SK-N-SH treated with all-trans-retinoic acid at 6 μM for 48 hours (cell line): ENCODE results near the gene PLPPR2.

Experiments used
- ARNTL ChIP-seq: fragments of 450-650 bp; formaldehyde crosslinking; IDR thresholded peaks from 2 replicates; pipeline ENCODE4 v1.5.0; 2020; ENCODE audit warnings: low read depth, mild to moderate bottlenecking, moderate library complexity, borderline replicate concordance
- BACH2 ChIP-seq: fragments of 250-450 bp; sonication (Bioruptor Pico); IDR thresholded peaks from 2 replicates; pipeline ENCODE4 v1.9.0; 2021; ENCODE audit warnings: mild to moderate bottlenecking, borderline replicate concordance
- CSDC2 ChIP-seq: fragments of 250-450 bp; sonication (Bioruptor Pico); IDR thresholded peaks from 2 replicates; pipeline ENCODE4 v1.5.0; 2020; ENCODE audit warnings: mild to moderate bottlenecking, moderate library complexity
- GLIS3 ChIP-seq: fragments of 250-450 bp; sonication (Bioruptor Pico); IDR thresholded peaks from 2 replicates; pipeline ENCODE4 v1.5.0; 2020; ENCODE audit warnings: mild to moderate bottlenecking, moderate library complexity
- ISL1 ChIP-seq: fragments of 250-450 bp; sonication (Bioruptor Pico); IDR thresholded peaks from 2 replicates; pipeline ENCODE4 v2.1.2; 2022; ENCODE audit warnings: mild to moderate bottlenecking, moderate library complexity
- OSR1 ChIP-seq: fragments of 250-450 bp; sonication (Bioruptor Pico); IDR thresholded peaks from 2 replicates; pipeline ENCODE4 v1.8.0; 2022; ENCODE audit warnings: moderate library complexity, mild to moderate bottlenecking, inconsistent platforms
- SNAI2 ChIP-seq: fragments of 250-450 bp; sonication (Bioruptor Pico); IDR thresholded peaks from 2 replicates; pipeline ENCODE4 v1.5.0; 2020; ENCODE audit warnings: mild to moderate bottlenecking, moderate library complexity
- ZFP3 ChIP-seq: fragments of 250-450 bp; sonication (Bioruptor Pico); IDR thresholded peaks from 2 replicates; pipeline ENCODE4 v1.5.0; 2020; ENCODE audit warnings: mild to moderate bottlenecking, moderate library complexity
- ZNF565 ChIP-seq: fragments of 450-650 bp; formaldehyde crosslinking; conservative IDR thresholded peaks from 2 replicates; pipeline ENCODE4 v1.5.0; 2020; ENCODE audit warnings: low read depth, mild to moderate bottlenecking, moderate library complexity
- TF ChIP-seq, protein P1 (sequence below): fragments of 250-450 bp; sonication (Bioruptor Pico); IDR thresholded peaks from 2 replicates; pipeline ENCODE4 v1.8.0; 2020; ENCODE audit warnings: mild to moderate bottlenecking, moderate library complexity, borderline replicate concordance
- TF ChIP-seq, protein P2 (sequence below): fragments of 250-450 bp; sonication (Bioruptor Pico); IDR thresholded peaks from 2 replicates; pipeline ENCODE4 v1.5.0; 2020; ENCODE audit warnings: mild to moderate bottlenecking, moderate library complexity

DNA sequence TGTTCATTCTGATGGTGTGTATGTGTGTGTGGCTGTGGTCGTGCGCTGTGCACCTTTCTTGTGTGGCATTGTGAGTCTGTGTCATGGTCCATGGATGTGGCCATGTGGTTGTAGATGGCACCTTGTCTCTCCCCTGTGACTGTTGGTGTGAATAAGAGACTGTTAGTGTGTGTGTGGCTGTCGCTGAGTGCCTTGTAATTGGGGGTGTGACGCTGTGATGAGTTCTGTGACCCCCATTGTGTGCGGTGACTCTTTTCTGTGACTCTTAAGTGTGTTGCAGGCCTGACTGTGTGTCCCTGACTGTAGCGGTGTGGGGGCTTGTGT, 804 bp downstream of the PLPPR2 start:
- TF ChIP-seq ZNF565 (no peak), CSDC2 (CRISPR knock-in tag) (no peak), SNAI2 (no peak), ISL1 (CRISPR knock-in tag) (no peak), GLIS3 (CRISPR knock-in tag) (no peak), OSR1 (CRISPR knock-in tag) (no peak), BACH2 (no peak), ARNTL (no peak), ZFP3 (CRISPR knock-in tag) (no peak)
- TF ChIP-seq, protein P1, sequence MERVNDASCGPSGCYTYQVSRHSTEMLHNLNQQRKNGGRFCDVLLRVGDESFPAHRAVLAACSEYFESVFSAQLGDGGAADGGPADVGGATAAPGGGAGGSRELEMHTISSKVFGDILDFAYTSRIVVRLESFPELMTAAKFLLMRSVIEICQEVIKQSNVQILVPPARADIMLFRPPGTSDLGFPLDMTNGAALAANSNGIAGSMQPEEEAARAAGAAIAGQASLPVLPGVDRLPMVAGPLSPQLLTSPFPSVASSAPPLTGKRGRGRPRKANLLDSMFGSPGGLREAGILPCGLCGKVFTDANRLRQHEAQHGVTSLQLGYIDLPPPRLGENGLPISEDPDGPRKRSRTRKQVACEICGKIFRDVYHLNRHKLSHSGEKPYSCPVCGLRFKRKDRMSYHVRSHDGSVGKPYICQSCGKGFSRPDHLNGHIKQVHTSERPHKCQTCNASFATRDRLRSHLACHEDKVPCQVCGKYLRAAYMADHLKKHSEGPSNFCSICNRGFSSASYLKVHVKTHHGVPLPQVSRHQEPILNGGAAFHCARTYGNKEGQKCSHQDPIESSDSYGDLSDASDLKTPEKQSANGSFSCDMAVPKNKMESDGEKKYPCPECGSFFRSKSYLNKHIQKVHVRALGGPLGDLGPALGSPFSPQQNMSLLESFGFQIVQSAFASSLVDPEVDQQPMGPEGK (CRISPR knock-in tag), result no peak
- TF ChIP-seq, protein P2, sequence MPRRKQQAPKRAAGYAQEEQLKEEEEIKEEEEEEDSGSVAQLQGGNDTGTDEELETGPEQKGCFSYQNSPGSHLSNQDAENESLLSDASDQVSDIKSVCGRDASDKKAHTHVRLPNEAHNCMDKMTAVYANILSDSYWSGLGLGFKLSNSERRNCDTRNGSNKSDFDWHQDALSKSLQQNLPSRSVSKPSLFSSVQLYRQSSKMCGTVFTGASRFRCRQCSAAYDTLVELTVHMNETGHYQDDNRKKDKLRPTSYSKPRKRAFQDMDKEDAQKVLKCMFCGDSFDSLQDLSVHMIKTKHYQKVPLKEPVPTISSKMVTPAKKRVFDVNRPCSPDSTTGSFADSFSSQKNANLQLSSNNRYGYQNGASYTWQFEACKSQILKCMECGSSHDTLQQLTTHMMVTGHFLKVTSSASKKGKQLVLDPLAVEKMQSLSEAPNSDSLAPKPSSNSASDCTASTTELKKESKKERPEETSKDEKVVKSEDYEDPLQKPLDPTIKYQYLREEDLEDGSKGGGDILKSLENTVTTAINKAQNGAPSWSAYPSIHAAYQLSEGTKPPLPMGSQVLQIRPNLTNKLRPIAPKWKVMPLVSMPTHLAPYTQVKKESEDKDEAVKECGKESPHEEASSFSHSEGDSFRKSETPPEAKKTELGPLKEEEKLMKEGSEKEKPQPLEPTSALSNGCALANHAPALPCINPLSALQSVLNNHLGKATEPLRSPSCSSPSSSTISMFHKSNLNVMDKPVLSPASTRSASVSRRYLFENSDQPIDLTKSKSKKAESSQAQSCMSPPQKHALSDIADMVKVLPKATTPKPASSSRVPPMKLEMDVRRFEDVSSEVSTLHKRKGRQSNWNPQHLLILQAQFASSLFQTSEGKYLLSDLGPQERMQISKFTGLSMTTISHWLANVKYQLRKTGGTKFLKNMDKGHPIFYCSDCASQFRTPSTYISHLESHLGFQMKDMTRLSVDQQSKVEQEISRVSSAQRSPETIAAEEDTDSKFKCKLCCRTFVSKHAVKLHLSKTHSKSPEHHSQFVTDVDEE (CRISPR knock-in tag), result no peak
